Suprapubic skin (tissue), 4 donors: ENCODE data around the gene TMC7. TPM values are rescaled to one million over a fixed set of nuclear protein-coding genes. Genes with fewer than 3 reads are reported as not detected.

Source experiments
- DNase-seq, 2 donors: peaks; one replicate each; pipeline ENCODE4 v3.0.0-alpha.2; 2019; ENCODE audit warnings: low spot score in 2 of 2
- H3K27ac ChIP-seq: fragments of 200-600 bp; sonication (generic); one replicate; pipeline ENCODE4 v1.5.1; 2019
- H3K27me3 ChIP-seq: fragments of 200-600 bp; sonication (generic); one replicate; pipeline ENCODE4 v1.5.1; 2019
- H3K36me3 ChIP-seq: fragments of 200-600 bp; sonication (generic); one replicate; pipeline ENCODE4 v1.5.1; 2019
- H3K4me1 ChIP-seq: fragments of 200-600 bp; sonication (generic); one replicate; pipeline ENCODE4 v1.5.1; 2019
- H3K4me3 ChIP-seq: fragments of 200-600 bp; sonication (generic); one replicate; pipeline ENCODE4 v1.5.1; 2019; ENCODE audit warnings: mild to moderate bottlenecking
- H3K9me3 ChIP-seq: fragments of 200-600 bp; sonication (generic); one replicate; pipeline ENCODE4 v1.5.1; 2019
- EP300 ChIP-seq: sonication (generic); formaldehyde crosslinking; IDR thresholded peaks from one replicate; pipeline ENCODE4 v1.6.1; 2017; ENCODE audit warnings: antibody characterized with exemption
- POLR2A ChIP-seq, 2 donors: fragments of 450-650 bp; IDR thresholded peaks; one replicate each; pipeline ENCODE4 v1.6.1; 2017; ENCODE audit warnings: antibody characterized with exemption in 2 of 2, mild to moderate bottlenecking in 2 of 2, moderate library complexity in 2 of 2
- POLR2AphosphoS5 ChIP-seq, 3 donors: sonication (generic); formaldehyde crosslinking; IDR thresholded peaks; one replicate each; pipeline ENCODE4 v1.6.1; 2017; ENCODE audit warnings: antibody characterized with exemption in 3 of 3
- WGBS: methylation state at CpG from one replicate; pipeline ENCODE4 v1.1.5; 2018; 5-methylcytosine and 5-hydroxymethylcytosine counted together
- total RNA-seq, 4 donors: library from RNA; depleted of rRNA; stranded (reverse); fragments of >200 nt; gene quantifications; one replicate each; pipeline ENCODE4 v1.1.0, GENCODE V29; 2016
- TF ChIP-seq, protein P1 (sequence below), 2 donors: fragments of 200-600 bp in 1 of 2; fragments of 450-650 bp in 1 of 2; sonication (generic) in 1 of 2; IDR thresholded peaks; one replicate each; pipeline ENCODE4 v1.5.1; 2016 to 2019; ENCODE audit warnings: antibody characterized with exemption in 2 of 2, mild to moderate bottlenecking in 1 of 2, moderate library complexity in 1 of 2

TMC7 gene
- total RNA-seq, 4 donors from 2014 or later = 0.52 to 2.7 (median 1.6) TPM

DNA sequence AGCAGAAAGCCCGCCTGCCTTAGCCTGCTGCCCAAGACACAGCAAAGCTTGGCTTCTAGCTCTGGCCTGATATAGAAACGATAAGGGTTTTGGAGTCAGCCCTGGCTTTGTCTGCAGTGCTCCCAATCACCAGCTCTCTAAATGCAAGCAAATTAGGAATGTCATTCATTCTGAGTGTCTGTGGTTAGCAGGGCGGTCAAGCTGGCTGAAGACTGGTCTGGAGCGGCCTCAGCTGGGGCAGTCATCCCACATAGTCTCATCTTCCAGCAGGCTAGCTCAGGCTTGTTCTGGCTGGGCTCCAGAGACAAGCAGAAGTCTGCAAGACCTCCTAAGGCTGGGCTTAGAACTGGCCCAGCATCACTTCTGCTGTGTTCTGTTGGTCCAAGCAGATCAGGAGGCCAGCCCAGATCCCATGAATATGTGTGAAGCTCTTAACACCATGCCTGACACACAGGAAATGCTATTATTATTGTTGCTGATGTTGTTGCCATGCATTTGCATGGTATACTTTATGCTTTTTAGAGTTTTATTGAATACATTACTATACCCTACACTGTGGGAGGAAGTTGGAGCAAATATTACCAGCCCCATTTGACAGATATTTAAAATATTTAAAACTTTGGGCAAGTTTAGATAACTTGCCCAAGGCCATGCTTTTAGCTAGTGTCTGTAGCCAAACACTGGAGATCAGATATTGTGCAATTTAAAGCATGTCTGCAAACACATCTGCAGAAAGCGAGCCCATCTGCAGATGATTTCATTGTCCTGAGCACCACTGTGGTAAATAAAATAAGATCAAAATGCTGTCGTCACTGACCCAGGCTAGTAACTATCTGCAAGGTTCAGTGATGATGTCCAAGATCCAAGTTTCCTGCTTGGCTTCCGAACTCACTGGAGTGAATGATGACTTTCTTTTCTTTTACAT lies 24.8 kb downstream of the TMC7 start:
- H3K27me3 ChIP-seq = no peaks in the 10 kb centered on the region
- no peaks in the 10 kb centered on the region for H3K36me3 ChIP-seq
- no peaks in the 10 kb centered on the region for H3K9me3 ChIP-seq
- H3K27ac ChIP-seq = no peak overlapping the region
- H3K4me1 ChIP-seq = peaks cover 19% of the 10 kb centered on the region
- no peak for DNase-seq
- H3K4me3 ChIP-seq = no peak overlapping the region
- WGBS = 53% methylated on average over 6 of the region's 7 CpGs
- TF ChIP-seq POLR2A (IDR thresholded peaks at IDR 0.05) (no peak), EP300 (no peak), POLR2AphosphoS5 (IDR thresholded peaks at IDR 0.05) (no peak)
- TF ChIP-seq, protein P1, sequence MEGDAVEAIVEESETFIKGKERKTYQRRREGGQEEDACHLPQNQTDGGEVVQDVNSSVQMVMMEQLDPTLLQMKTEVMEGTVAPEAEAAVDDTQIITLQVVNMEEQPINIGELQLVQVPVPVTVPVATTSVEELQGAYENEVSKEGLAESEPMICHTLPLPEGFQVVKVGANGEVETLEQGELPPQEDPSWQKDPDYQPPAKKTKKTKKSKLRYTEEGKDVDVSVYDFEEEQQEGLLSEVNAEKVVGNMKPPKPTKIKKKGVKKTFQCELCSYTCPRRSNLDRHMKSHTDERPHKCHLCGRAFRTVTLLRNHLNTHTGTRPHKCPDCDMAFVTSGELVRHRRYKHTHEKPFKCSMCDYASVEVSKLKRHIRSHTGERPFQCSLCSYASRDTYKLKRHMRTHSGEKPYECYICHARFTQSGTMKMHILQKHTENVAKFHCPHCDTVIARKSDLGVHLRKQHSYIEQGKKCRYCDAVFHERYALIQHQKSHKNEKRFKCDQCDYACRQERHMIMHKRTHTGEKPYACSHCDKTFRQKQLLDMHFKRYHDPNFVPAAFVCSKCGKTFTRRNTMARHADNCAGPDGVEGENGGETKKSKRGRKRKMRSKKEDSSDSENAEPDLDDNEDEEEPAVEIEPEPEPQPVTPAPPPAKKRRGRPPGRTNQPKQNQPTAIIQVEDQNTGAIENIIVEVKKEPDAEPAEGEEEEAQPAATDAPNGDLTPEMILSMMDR (IDR thresholded peaks at IDR 0.05) = no peak

- no peaks in the 10 kb centered on the region for H3K9me3 ChIP-seq
- TF ChIP-seq POLR2AphosphoS5 (IDR thresholded peaks at IDR 0.05) (no peak), POLR2A (IDR thresholded peaks at IDR 0.05) (no peak), EP300 (no peak)
- TF ChIP-seq, protein P1 (IDR thresholded peaks at IDR 0.05) = no peak
- H3K4me3 ChIP-seq = no peak overlapping the region
- H3K36me3 ChIP-seq = no peaks in the 10 kb centered on the region
- 91% methylated on average over 3 of the region's 3 CpGs for WGBS
- peaks cover 7% of the 10 kb centered on the region for H3K4me1 ChIP-seq
- no peak for DNase-seq
- no peaks in the 10 kb centered on the region for H3K27me3 ChIP-seq
- H3K27ac ChIP-seq = no peak overlapping the region
Observed at GRCh38 chr16:19011169-19011731, 27.5 kb downstream of the TMC7 start.

DNA sequence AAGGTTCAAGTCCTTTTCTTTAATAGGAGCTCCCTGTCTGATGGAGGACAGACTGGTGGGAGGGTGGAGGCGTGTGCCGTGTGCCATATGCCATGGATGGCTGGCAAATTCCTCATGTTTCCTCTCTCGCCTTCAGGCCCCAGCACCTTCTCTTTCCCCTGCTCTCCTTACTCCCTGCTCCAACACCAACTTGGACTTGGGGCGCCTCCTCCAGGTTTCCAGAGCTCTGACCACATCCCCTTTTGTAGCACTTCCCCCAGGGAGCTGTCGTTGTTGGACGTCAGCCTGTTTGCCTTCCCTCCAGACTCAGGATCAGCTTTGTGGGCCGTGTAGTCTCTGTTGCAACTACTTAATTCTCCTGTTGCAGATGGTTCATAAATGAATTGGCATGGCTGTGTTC lies 30.7 kb downstream of the TMC7 start:
- H3K27ac ChIP-seq = no peak overlapping the region
- no peak for DNase-seq
- 69% methylated on average over 7 of the region's 7 CpGs for WGBS
- H3K36me3 ChIP-seq = no peaks in the 10 kb centered on the region
- H3K4me1 ChIP-seq = no peaks in the 10 kb centered on the region
- no peak overlapping the region for H3K4me3 ChIP-seq
- H3K9me3 ChIP-seq = no peaks in the 10 kb centered on the region
- no peaks in the 10 kb centered on the region for H3K27me3 ChIP-seq
- no peak for TF ChIP-seq EP300
- TF ChIP-seq, protein P1 (IDR thresholded peaks at IDR 0.05) = no peak
- no peak for TF ChIP-seq POLR2A (IDR thresholded peaks at IDR 0.05)

- no peak for TF ChIP-seq POLR2AphosphoS5 (IDR thresholded peaks at IDR 0.05)
- TF ChIP-seq, protein P1 (IDR thresholded peaks at IDR 0.05) = no peak
- TF ChIP-seq EP300 = no peak
- TF ChIP-seq POLR2A (IDR thresholded peaks at IDR 0.05) = no peak
Observed at GRCh38 chr16:19017179-19017578, 33.4 kb downstream of the TMC7 start.

GRCh38 chr16:19020689-19021088 lies 37.0 kb downstream of the TMC7 start:
- H3K27me3 ChIP-seq = no peaks in the 10 kb centered on the region
- 84% methylated on average over 4 of the region's 4 CpGs for WGBS
- H3K27ac ChIP-seq = no peak overlapping the region
- peaks cover 3% of the 10 kb centered on the region for H3K36me3 ChIP-seq
- no peaks in the 10 kb centered on the region for H3K9me3 ChIP-seq
- no peak for DNase-seq
- H3K4me1 ChIP-seq = no peaks in the 10 kb centered on the region
- no peak overlapping the region for H3K4me3 ChIP-seq
- TF ChIP-seq POLR2AphosphoS5 (IDR thresholded peaks at IDR 0.05) (no peak), POLR2A (IDR thresholded peaks at IDR 0.05) (no peak), EP300 (no peak)
- TF ChIP-seq, protein P1 (IDR thresholded peaks at IDR 0.05) = no peak

More at GRCh38 chr16:19017179-19017578, 33.4 kb downstream of the TMC7 start:
- H3K27me3 ChIP-seq = no peaks in the 10 kb centered on the region
- H3K4me1 ChIP-seq = no peaks in the 10 kb centered on the region
- H3K36me3 ChIP-seq = peaks cover 3% of the 10 kb centered on the region
- H3K27ac ChIP-seq = no peak overlapping the region
- H3K4me3 ChIP-seq = no peak overlapping the region
- DNase-seq = no peak
- H3K9me3 ChIP-seq = no peaks in the 10 kb centered on the region
